Activated CD8-positive, alpha-beta memory T cell treated with anti-CD3 and anti-CD28 coated beads, Interleukin-2, amount 50 U/mL, for 4 hours (primary cell): ENCODE results near the gene ADGRV1.
"Not testable (repeated sequence)": the region's sequence is repeated elsewhere in the genome, so short reads cannot be mapped to it uniquely, and the experiment has no call there.

Source experiments
- DNase-seq: peaks from one replicate; pipeline ENCODE4 v3.0.0-alpha.2; 2020

The ADGRV1 gene

GRCh38 chr5:91007780-91008402 lies 449.3 kb downstream of the ADGRV1 start:
- DNase-seq = no peak

- DNase-seq = no peak
Measured at GRCh38 chr5:91010090-91010489, 451.5 kb downstream of the ADGRV1 start.

DNA sequence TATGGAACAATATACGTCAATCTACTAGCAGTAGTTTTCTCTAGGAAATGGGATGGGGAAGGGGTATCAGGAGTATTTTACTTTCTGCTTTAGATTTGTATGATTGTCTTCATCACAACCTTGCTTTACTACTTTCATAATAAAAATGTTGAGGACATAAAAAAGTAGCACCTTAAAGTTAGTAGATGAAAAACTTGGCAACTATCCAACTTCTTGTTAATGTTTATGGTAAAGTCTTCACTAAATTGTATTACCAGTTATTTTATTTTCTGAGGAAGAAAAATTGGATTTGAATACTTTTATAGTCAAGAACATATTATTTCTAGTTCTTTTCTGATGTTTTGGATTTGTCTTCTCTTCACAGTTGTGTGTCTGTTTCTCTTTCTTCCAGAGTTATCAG lies 452.4 kb downstream of the ADGRV1 start:
- no peak for DNase-seq

DNA sequence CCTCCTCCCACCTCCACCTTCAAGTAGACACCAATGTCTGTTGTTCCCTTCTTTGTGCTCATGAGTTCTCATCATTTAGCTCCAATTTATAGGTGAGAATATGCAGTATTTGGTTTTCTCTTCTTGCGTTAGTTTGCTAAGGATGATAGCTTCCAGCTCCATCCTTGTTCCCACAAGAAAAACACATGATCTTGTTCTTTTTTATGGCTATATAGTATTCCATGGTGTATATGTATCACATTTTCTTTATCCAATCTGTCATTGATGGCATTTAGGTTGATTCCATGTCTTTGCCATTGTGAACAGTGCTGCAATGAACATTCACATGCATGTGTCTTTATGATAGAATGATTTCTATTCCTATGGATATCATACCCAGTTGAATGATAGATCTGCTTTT lies 454.3 kb downstream of the ADGRV1 start:
- not testable (repeated sequence) for DNase-seq

GRCh38 chr5:91016322-91016721 lies 457.7 kb downstream of the ADGRV1 start:
- DNase-seq = no peak

- DNase-seq = no peak
Measured at GRCh38 chr5:91016954-91017700, 458.5 kb downstream of the ADGRV1 start.

DNA sequence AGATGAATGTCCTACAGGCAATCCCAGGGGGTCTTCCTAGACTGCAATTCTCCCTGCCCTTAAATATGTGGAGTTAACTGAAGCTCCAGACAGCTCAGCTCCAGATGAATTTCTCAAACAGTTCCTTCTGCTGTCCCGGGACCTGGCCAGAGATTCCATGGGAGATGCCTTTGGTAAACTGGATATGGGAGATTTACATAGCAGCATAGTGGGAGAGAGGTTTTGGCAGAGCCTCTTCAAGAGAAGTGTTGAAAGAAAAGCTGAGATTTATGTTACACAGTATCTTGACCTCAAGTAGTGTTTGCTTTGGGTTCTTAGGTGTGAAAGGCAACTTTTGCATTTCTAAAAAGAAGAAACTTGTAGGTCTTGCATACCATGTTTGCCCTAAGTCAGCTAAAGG lies 459.6 kb downstream of the ADGRV1 start:
- no peak for DNase-seq

GRCh38 chr5:91018712-91019371 lies 460.2 kb downstream of the ADGRV1 start:
- DNase-seq = no peak

GRCh38 chr5:91020065-91020800 lies 461.6 kb downstream of the ADGRV1 start:
- DNase-seq = no peak

DNA sequence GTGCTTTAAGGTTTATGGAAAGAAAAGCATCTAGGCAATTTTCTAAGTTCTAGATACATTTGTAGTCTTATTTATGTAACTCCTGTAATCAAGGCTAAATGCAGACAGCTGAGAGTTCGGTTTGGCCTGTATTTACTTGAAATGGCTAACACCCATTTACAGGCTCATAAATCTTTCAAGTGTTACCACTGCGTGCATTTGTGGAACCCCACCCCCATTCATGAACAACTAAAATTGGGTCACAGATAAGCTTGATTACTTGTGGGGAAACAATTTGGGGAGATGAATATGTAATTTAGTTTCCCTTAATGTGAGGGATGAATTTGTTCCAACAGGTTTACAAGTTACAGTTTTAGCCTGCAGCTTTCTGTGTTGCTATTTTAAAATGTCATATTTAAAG lies 463.9 kb downstream of the ADGRV1 start:
- DNase-seq = no peak

- no peak for DNase-seq
Measured at GRCh38 chr5:91024206-91024605, 465.6 kb downstream of the ADGRV1 start.

GRCh38 chr5:91024727-91025126 lies 466.1 kb downstream of the ADGRV1 start:
- no peak for DNase-seq

DNA sequence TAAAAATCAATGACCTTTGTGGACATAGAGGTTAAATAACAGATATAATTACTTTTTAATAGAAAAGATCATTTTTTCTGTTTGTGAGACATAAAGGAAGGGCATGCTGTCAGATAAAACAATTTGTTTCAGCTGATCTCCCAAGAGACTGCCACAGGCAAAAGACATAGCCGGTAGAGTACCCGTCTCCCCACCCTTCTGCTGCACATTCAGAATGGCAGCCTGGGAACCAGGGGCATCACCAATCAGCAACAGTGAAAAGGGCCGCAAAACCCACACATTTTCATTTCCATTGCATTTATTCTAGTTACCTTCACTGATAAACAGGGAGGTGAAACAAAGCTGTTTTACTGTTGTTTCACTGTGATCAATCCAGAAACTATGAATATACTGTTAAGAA lies 466.9 kb downstream of the ADGRV1 start:
- no peak for DNase-seq

- DNase-seq = no peak
Measured at GRCh38 chr5:91025956-91026355, 467.4 kb downstream of the ADGRV1 start.

DNA sequence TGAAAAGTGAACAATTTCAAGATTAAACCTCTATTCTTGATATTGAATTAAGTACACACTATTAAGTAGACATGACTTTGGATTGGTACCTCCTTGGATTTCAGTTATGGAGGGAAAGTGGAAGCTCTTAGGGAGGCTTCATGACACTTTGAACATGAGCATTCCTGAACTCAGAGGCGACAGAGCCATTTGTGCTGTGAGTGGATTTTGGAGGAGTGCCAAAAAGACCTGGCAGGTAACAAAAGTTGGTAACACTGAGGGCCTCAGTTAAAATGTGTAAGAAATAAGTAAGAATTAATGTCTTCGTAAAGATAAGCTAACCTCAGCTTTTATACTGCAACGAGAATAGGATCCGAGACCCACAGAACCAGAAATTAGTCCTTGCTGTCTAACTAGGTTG lies 467.9 kb downstream of the ADGRV1 start:
- DNase-seq = no peak

DNA sequence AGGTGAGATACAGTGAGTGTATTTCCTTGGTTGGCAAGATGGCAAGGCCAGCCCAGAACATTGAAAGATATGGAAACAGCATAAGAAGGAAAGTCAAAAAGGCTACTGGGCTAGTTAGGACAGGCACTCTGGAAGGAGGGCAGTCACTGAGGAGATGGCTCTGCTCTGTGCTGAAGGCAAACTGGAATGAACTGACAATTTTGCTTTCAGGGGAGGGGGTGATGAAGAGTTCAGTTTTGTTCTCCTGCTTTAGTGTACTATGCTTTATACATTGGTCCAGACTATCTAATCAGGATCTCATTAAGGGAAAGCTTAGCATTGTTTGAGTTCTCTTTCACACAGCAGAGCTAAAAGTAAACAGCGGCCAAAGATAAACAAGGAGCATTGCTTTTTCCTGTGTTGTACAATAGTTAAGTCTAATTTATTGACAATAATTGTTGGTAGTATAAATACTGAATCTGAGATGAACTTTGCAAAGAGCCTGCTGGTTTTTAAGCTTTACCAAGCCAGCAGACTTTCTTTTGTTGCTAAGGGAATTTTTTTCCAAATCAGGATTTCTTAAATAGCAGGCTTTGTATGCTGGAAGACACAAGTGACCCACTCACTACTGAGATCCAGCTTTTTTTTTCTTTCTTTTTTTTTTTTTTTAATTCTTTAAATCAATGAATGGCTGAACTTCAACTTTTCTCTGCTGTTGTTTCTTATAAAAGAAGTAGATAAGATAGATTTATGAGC lies 469.0 kb downstream of the ADGRV1 start:
- no peak for DNase-seq

- no peak for DNase-seq
Measured at GRCh38 chr5:91028499-91028956, 469.9 kb downstream of the ADGRV1 start.

DNA sequence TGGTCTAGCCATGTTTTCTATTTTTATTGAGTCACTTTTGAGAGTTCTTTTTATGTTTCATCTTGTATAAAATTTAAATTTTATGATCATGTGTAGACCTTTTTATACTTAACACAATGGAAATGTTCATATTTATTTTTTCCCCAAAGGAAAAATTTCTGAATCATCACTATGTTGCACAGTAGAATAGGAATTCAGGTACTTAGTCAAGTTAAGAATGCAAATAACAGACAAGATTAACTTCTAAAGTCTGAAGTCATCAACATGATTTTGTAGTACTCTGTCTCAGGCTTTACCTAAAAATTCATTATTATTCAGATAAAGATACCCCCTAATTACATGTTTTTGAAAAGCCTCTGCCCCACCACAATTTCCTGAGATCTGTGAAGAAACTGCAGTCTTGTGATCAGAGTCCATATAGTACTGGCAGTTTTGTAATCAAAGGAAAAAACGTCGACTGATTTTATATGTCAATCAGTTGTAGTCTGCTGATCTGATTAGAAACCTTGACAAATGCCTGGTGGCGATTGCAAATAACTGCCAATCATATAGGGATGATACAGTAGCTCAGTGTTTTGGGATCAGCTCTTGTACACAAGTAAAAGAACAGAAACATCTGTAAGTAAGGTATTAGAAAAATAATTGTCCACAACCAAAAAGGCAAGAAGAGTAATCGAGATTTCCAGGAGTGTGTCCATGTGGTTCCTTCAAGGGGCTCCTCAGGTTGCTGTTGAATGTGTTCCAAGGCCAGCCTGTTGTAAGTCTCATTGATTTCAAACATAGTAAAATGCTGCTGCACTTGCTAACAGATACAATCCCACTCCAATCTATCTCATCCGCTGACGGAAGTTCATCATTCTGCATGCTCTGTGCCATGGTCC lies 472.2 kb downstream of the ADGRV1 start:
- no peak for DNase-seq

DNA sequence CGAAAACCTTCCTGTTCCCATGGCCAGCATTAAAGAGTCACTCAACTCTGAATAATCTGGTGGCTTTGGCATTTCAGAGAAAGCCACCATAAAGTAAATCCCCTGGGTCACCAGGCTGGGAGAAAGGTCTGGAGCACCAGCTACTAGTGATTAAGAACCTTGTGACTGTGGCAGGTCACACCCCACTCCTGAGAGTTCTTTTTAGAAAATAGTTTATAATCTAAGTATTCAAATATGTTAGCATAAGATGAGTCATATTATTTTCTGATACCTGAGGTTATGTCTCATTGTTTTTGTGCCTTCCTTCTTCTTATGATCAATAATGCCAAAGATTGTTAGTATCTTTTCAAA lies 472.8 kb downstream of the ADGRV1 start:
- no peak for DNase-seq

DNA sequence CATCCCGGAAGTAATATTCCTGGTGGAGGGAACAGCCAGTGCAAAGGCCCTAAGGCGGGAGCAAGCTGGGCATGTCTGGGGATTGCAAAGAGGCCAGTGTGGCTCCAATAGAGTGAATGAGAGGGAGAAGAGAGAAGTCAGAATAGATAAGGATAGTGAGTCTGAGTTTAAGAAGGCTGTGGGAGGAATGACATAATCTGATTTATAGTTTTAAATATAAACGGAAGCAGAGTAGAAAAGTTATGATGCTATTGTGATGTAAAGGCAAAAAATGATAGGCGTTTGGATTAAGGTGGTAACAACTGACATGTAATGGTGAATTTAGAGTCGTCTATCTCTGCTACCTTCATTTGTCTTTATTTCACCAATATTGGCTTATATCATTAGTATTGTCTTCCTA lies 473.5 kb downstream of the ADGRV1 start:
- DNase-seq = no peak

- DNase-seq = no peak
Measured at GRCh38 chr5:91033370-91033769, 474.8 kb downstream of the ADGRV1 start.
